Measurements from ENCODE around the gene NOL8. TPM values are rescaled to one million over a fixed set of nuclear protein-coding genes. Genes with fewer than 3 reads are reported as not detected.

Gene NOL8
- total RNA-seq (10 to 100 TPM; 51.4 to 83.2 (median 73.9) TPM), total RNA-seq (68.3 to 174 (median 108) reads per million in 29 experiments)
- 53.9 TPM for total RNA-seq (2013)

DNA sequence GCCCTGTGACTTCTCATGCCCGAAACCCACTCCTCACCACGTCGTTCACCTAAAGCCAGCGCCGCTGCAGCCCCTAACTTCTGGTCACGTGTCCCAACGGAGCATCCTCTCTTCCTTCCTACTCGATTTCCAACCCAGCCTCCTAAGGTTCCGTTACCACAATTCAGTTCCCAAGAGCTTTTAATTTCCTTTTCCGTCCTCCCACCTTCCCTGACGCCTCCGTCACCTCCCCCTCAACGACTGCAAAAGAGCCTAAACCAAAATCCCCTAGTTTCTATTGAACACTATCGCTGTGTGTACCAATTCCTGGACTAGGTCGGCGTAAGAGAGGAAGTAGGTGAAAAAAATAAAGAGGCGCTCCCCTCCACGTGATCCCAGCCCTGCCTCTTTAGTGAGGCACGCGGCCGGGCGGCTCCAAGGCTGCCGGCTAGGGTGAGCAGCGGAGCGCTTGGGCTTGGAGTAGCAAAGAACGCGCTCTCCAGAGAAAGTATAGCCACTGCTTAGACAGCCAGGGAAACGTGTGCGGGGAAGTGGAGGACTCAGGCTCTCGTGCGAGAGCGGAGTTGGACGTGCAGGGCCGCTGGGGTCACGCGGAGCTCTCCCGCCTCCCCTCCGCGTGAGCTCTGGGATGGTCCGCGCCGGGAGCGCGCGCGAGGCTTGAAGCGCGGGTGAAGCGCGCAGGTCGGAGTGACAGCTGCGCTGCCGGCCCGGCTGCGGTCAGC lies at the start of gene NOL8, which contains the start of gene CENPP:
NOL8 (minus strand) TSS at position 82 of the 722 bp plus-strand sequence. CDS start 1,189 bp downstream, outside the sequence.
CENPP (plus strand) TSS at position 685 of the 722 bp plus-strand sequence.
- Mint-ChIP-seq H3K36me3 (peaks cover 18% of the 10 kb centered on the region), H3K9me3 (no peaks in the 10 kb centered on the region), H3K27me3 (no peaks in the 10 kb centered on the region), H3K4me3 (peak within 1 kb of the TSS; percentile 92 to 96 (median 96)), H3K27ac (peak within 1 kb of the TSS; percentile 97 to 99), H3K4me1 (peaks cover 26 to 40% (median 39%) of the 10 kb centered on the region in 3 donors)
- CTCF ChIA-PET: interaction anchor here in 1 of 2 donors (1.2 to 1.7 kb wide), 5 partner anchors 25 to 345 kb away, joined by 3 to 9 read pairs (median 4); partner anchors contain the start of gene IPPK
- DNase-seq (peak; percentile 68 to 89 (median 79)), ATAC-seq (replicated peaks in 1 of 4) (peak; percentile 95 to 96 (median 95))
- Histone ChIP-seq H3K4me1 (ENCODE audit: control insufficient read depth in 1 of 2, extremely low read depth in 1 of 2, insufficient read depth in 2 of 2, low read length in 2 of 2) (peaks cover 13 to 18% of the 10 kb centered on the region in 2 experiments), H3K27ac (ENCODE audit: low read length) (peak within 1 kb of the TSS; percentile 97), H3K9me3 (no peaks in the 10 kb centered on the region), H3K4me3 (ENCODE audit: control insufficient read depth in 1 of 2, extremely low read depth in 1 of 2, low read length in 1 of 2) (peak within 1 kb of the TSS; percentile 90 to 95), H3K36me3 (ENCODE audit: control insufficient read depth in 2 of 2, extremely low read depth in 1 of 2, insufficient read depth in 1 of 2, low read length in 1 of 2) (peaks cover 0 to 24% of the 10 kb centered on the region in 2 donors), H3K27me3 (replicated peaks in 1 of 2; ENCODE audit: control insufficient read depth in 2 of 2, extremely low read depth in 1 of 2, insufficient read depth in 2 of 2, low read length in 1 of 2) (no peaks in the 10 kb centered on the region)
- WGBS (ENCODE audit: insufficient coverage): under 1% methylated on average over 49 of the region's 55 CpGs
- POLR2A ChIA-PET: interaction anchor here (0.6 to 0.7 kb wide), 3 partner anchors 81 to 1706 kb away, joined by 3 read pairs; no protein-coding TSS in a partner anchor

DNA sequence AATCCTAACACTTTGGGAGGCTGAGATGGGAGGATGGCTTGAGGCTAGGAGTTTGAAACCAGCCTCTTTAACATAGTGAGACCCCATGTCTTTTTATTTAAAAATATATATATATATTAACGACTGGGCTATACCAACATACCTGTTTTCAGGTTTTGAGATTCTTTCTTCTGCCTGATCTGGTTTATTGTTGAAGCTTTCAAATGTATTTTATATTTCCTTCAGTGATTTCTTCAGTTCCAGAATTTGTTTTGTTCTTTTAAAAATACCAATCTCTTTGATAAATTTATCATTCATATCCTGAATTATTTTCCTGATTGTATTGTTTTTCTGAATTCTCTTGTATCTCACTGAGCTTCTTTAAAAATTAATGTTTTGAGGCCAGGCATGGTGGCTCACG lies 48.0 kb upstream of the NOL8 start:
- 100% methylated on average over 1 of the region's 2 CpGs for WGBS (ENCODE audit: insufficient coverage)

DNA sequence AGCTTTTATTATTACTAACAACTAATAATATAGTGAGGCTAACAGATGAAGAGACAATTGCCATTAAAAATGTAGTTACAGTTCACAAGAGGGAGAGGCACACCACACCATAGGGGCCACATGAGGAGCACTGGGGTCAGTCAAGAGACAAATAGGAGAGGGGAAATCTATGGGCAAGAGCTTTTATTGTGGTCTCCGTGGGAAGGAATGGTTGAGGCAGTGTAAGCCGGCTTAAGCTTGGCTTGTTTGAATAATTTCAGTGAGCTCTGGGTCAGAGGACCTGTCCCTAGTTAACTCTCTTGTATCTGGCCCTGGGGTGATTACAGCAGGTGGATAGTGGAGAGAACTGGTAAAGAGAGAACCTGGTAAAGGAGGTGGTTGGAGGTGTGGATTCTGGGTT lies 43.9 kb upstream of the NOL8 start:
- H3K27me3 ChIP-seq (replicated peaks in 1 of 2; ENCODE audit: control insufficient read depth in 2 of 2, extremely low read depth in 1 of 2, insufficient read depth in 2 of 2, low read length in 1 of 2): no peaks in the 10 kb centered on the region
- POLR2A ChIA-PET: no interaction called here

More for the DNA sequence above, 48.0 kb upstream of the NOL8 start:
- H3K4me3 Mint-ChIP-seq: no peak overlapping the region
- Histone ChIP-seq H3K4me3 (ENCODE audit: control insufficient read depth in 1 of 2, extremely low read depth in 1 of 2, low read length in 1 of 2) (no peak overlapping the region), H3K27ac (ENCODE audit: low read length) (no peak overlapping the region), H3K9me3 (no peaks in the 10 kb centered on the region), H3K36me3 (ENCODE audit: control insufficient read depth in 2 of 2, extremely low read depth in 1 of 2, insufficient read depth in 1 of 2, low read length in 1 of 2) (no peaks in the 10 kb centered on the region), H3K4me1 (ENCODE audit: control insufficient read depth in 1 of 2, extremely low read depth in 1 of 2, insufficient read depth in 2 of 2, low read length in 2 of 2) (peaks cover 0 to 4% of the 10 kb centered on the region in 2 experiments), H3K27me3 (replicated peaks in 1 of 2; ENCODE audit: control insufficient read depth in 2 of 2, extremely low read depth in 1 of 2, insufficient read depth in 2 of 2, low read length in 1 of 2) (no peaks in the 10 kb centered on the region)
- ATAC-seq (replicated peaks in 1 of 4): no peak
- H3K4me1 Mint-ChIP-seq: peaks cover 0 to 1% (median 0%) of the 10 kb centered on the region in 3 donors
- H3K9me3 Mint-ChIP-seq: peaks cover 16 to 30% (median 25%) of the 10 kb centered on the region in 3 donors
- H3K27ac Mint-ChIP-seq: no peak overlapping the region
- H3K27me3 Mint-ChIP-seq: no peaks in the 10 kb centered on the region
- ChIA-PET CTCF (interaction anchor here in 1 of 2 donors (0.7 kb wide), 1 partner anchor 126 kb away, joined by 3 read pairs; no protein-coding TSS in a partner anchor), POLR2A (no interaction called here)
- no peak for DNase-seq
- peaks cover 31% of the 10 kb centered on the region for H3K36me3 Mint-ChIP-seq

DNA sequence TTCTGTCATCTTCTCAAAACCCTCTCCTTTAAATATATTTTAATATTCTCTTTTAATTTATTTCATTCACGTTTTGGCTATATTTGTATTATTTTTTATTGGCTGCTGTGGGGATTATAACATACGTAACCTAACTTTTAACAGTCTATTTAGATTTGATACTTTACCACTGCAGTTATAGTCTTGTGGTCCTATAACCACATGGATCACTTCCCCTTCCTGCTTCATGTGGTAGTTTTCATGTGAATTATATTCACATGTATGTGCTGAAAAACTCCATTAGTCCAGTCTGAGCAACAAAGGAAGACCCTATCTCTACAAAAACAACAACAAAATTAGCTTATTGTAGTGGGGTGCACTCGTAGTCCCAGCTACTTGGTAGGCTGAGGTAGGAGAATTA lies 34.9 kb upstream of the NOL8 start:
- Histone ChIP-seq H3K4me1 (ENCODE audit: control insufficient read depth in 1 of 2, extremely low read depth in 1 of 2, insufficient read depth in 2 of 2, low read length in 2 of 2) (no peaks in the 10 kb centered on the region), H3K36me3 (ENCODE audit: control insufficient read depth in 2 of 2, extremely low read depth in 1 of 2, insufficient read depth in 1 of 2, low read length in 1 of 2) (no peaks in the 10 kb centered on the region), H3K9me3 (no peaks in the 10 kb centered on the region), H3K4me3 (ENCODE audit: control insufficient read depth in 1 of 2, extremely low read depth in 1 of 2, low read length in 1 of 2) (no peak overlapping the region), H3K27me3 (replicated peaks in 1 of 2; ENCODE audit: control insufficient read depth in 2 of 2, extremely low read depth in 1 of 2, insufficient read depth in 2 of 2, low read length in 1 of 2) (no peaks in the 10 kb centered on the region), H3K27ac (ENCODE audit: low read length) (no peak overlapping the region)
- H3K27ac Mint-ChIP-seq: no peak overlapping the region
- H3K9me3 Mint-ChIP-seq: peaks cover 8 to 27% (median 14%) of the 10 kb centered on the region in 3 donors
- no peak overlapping the region for H3K4me3 Mint-ChIP-seq
- no peaks in the 10 kb centered on the region for H3K27me3 Mint-ChIP-seq
- DNase-seq: no peak
- peaks cover 12% of the 10 kb centered on the region for H3K36me3 Mint-ChIP-seq
- ATAC-seq (replicated peaks in 1 of 4): no peak
- peaks cover 0 to 2% (median 0%) of the 10 kb centered on the region in 3 donors for H3K4me1 Mint-ChIP-seq
- WGBS (ENCODE audit: insufficient coverage): no CpG with 5 or more reads among the region's 3 CpGs
- ChIA-PET CTCF (no interaction called here), POLR2A (no interaction called here)

More for the DNA sequence above, 43.9 kb upstream of the NOL8 start:
- CTCF ChIA-PET: no interaction called here
- Histone ChIP-seq H3K4me1 (ENCODE audit: control insufficient read depth in 1 of 2, extremely low read depth in 1 of 2, insufficient read depth in 2 of 2, low read length in 2 of 2) (no peaks in the 10 kb centered on the region), H3K27ac (ENCODE audit: low read length) (no peak overlapping the region), H3K9me3 (no peaks in the 10 kb centered on the region), H3K4me3 (ENCODE audit: control insufficient read depth in 1 of 2, extremely low read depth in 1 of 2, low read length in 1 of 2) (no peak overlapping the region), H3K36me3 (ENCODE audit: control insufficient read depth in 2 of 2, extremely low read depth in 1 of 2, insufficient read depth in 1 of 2, low read length in 1 of 2) (no peaks in the 10 kb centered on the region)
- Mint-ChIP-seq H3K4me1 (no peaks in the 10 kb centered on the region), H3K27me3 (no peaks in the 10 kb centered on the region), H3K4me3 (no peak overlapping the region), H3K36me3 (peaks cover 19% of the 10 kb centered on the region), H3K27ac (no peak overlapping the region), H3K9me3 (peaks cover 8 to 20% (median 12%) of the 10 kb centered on the region in 3 donors)
- no peak for ATAC-seq (replicated peaks in 1 of 4)
- no peak for DNase-seq
- 60% methylated on average over 2 of the region's 2 CpGs for WGBS (ENCODE audit: insufficient coverage)

DNA sequence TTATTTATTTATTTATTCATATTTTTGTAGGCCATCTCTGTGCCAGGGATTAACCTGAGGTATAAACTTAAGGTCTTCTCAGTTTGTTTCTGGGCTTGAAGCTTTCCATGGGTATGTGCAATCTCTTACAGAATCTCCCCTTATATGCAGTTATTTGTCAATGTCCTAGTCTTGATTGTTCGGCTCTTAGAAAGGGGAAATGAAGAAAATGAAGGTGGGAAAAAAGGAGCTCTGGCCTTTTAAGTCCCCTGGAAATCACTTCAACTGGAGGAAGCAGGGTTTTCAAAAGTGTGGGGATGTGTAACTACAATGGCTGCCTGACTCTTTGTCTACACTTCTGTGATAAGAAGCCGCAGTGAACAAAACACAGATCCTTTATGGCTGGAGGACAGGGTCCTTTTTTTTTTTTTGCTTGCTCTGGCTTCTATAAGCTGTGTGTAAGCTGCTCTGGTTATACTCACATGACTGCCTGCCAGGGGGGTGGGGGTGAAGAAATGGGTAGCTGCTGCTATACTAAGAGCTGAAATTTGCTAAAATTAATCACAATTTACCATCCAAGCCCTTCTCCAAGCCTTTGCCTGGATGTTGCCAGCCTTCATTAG lies 34.3 kb upstream of the NOL8 start:
- no peak overlapping the region for H3K4me3 Mint-ChIP-seq
- H3K4me1 Mint-ChIP-seq: peaks cover 0 to 2% (median 0%) of the 10 kb centered on the region in 3 donors
- Histone ChIP-seq H3K4me3 (ENCODE audit: control insufficient read depth in 1 of 2, extremely low read depth in 1 of 2, low read length in 1 of 2) (no peak overlapping the region), H3K36me3 (ENCODE audit: control insufficient read depth in 2 of 2, extremely low read depth in 1 of 2, insufficient read depth in 1 of 2, low read length in 1 of 2) (no peaks in the 10 kb centered on the region), H3K27me3 (replicated peaks in 1 of 2; ENCODE audit: control insufficient read depth in 2 of 2, extremely low read depth in 1 of 2, insufficient read depth in 2 of 2, low read length in 1 of 2) (no peaks in the 10 kb centered on the region), H3K9me3 (no peaks in the 10 kb centered on the region), H3K27ac (ENCODE audit: low read length) (no peak overlapping the region), H3K4me1 (ENCODE audit: control insufficient read depth in 1 of 2, extremely low read depth in 1 of 2, insufficient read depth in 2 of 2, low read length in 2 of 2) (no peaks in the 10 kb centered on the region)
- CTCF ChIA-PET: no interaction called here
- no peak for DNase-seq
- peaks cover 5 to 29% (median 18%) of the 10 kb centered on the region in 3 donors for H3K9me3 Mint-ChIP-seq
- ATAC-seq (replicated peaks in 1 of 4): no peak
- H3K27me3 Mint-ChIP-seq: no peaks in the 10 kb centered on the region
- H3K36me3 Mint-ChIP-seq: peaks cover 17% of the 10 kb centered on the region
- no peak overlapping the region for H3K27ac Mint-ChIP-seq
- 100% methylated on average over 1 of the region's 2 CpGs for WGBS (ENCODE audit: insufficient coverage)
- POLR2A ChIA-PET: no interaction called here

DNA sequence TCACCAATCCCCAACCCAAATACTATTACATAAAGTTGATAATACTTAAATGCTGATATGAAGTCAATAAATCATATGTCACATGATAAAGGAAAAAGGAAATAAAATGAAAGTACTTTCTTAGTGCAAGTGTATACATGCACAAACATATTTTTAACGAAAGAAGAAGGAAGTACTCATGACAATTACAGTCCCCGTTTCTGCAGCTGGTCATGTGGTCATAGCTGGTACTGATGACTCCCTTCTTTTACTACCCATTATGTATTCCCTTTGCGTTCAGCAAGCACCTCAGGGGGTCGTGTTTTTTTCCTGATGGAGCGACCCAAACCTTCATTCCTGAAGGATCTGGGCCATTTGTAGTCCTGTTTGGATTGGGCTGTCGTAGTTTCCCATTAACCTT lies 27.9 kb upstream of the NOL8 start:
- 80% methylated on average over 1 of the region's 6 CpGs for WGBS (ENCODE audit: insufficient coverage)
- Histone ChIP-seq H3K27ac (ENCODE audit: low read length) (no peak overlapping the region), H3K36me3 (ENCODE audit: control insufficient read depth in 2 of 2, extremely low read depth in 1 of 2, insufficient read depth in 1 of 2, low read length in 1 of 2) (no peaks in the 10 kb centered on the region), H3K4me1 (ENCODE audit: control insufficient read depth in 1 of 2, extremely low read depth in 1 of 2, insufficient read depth in 2 of 2, low read length in 2 of 2) (peaks cover 0 to 2% of the 10 kb centered on the region in 2 experiments), H3K4me3 (ENCODE audit: control insufficient read depth in 1 of 2, extremely low read depth in 1 of 2, low read length in 1 of 2) (no peak overlapping the region), H3K27me3 (replicated peaks in 1 of 2; ENCODE audit: control insufficient read depth in 2 of 2, extremely low read depth in 1 of 2, insufficient read depth in 2 of 2, low read length in 1 of 2) (no peaks in the 10 kb centered on the region), H3K9me3 (no peaks in the 10 kb centered on the region)
- Mint-ChIP-seq H3K27ac (no peak overlapping the region), H3K4me1 (peaks cover 0 to 2% (median 0%) of the 10 kb centered on the region in 3 donors), H3K4me3 (no peak overlapping the region), H3K36me3 (peaks cover 22% of the 10 kb centered on the region), H3K27me3 (no peaks in the 10 kb centered on the region), H3K9me3 (peaks cover 4 to 22% (median 18%) of the 10 kb centered on the region in 3 donors)
- DNase-seq (no peak), ATAC-seq (replicated peaks in 1 of 4) (no peak)
- ChIA-PET POLR2A (no interaction called here), CTCF (no interaction called here)

All from T-cell (primary cell).